HEK293 (cell line): ENCODE results near the gene GLT1D1.

Experiments
- CTCF ChIA-PET: fragments of 350-600 bp; formaldehyde crosslinking; extraction: SDS; loops from one replicate; lab custom pipeline; 2021; ENCODE audit warnings: antibody characterized with exemption; lab: Yijun Ruan, JAX
- POLR2A ChIA-PET: fragments of 300-600 bp; formaldehyde crosslinking; extraction: SDS; loops from one replicate; lab custom pipeline; 2020; ENCODE audit warnings: antibody characterized with exemption, inconsistent platforms; lab: Yijun Ruan, JAX
- H3K27ac ChIP-seq: fragments of 200-500 bp; sonication (Bioruptor generic); 2 replicates; pipeline ENCODE4 v1.5.1; 2014; ENCODE audit warnings: low read depth, low read length, control low read depth, inconsistent platforms; ENCODE audit errors: extremely low read depth
- H3K36me3 ChIP-seq, 2 experiments: fragments of 200-500 bp in 1 of 2; sonication (Bioruptor generic) in 1 of 2; 1 replicate in 1 of 2; 2 replicates in 1 of 2; pipeline ENCODE4 v1.5.1; 2014 to 2017; ENCODE audit warnings: inconsistent platforms in 2 of 2, low read length in 2 of 2; ENCODE audit not compliant: control insufficient read depth in 2 of 2, insufficient read depth in 1 of 2
- H3K4me1 ChIP-seq: fragments of 200-500 bp; sonication (Bioruptor generic); 2 replicates; pipeline ENCODE4 v1.5.1; 2014; ENCODE audit warnings: mild to moderate bottlenecking, low read length, inconsistent platforms; ENCODE audit not compliant: control insufficient read depth, insufficient read depth
- H3K4me3 ChIP-seq: 2 replicates; pipeline ENCODE4 v1.5.1; 2011; ENCODE audit warnings: low read depth, mild to moderate bottlenecking, control low read depth, low read length, moderate library complexity
- H3K9me3 ChIP-seq: fragments of 200-500 bp; sonication (Bioruptor generic); 2 replicates; pipeline ENCODE4 v1.5.1; 2014; ENCODE audit warnings: low read depth, low read length, inconsistent platforms; ENCODE audit not compliant: control insufficient read depth, insufficient read depth
- KLF7 ChIP-seq: fragments of 450-650 bp; formaldehyde crosslinking; IDR thresholded peaks from 2 replicates; pipeline ENCODE4 v1.5.1; 2016; ENCODE audit warnings: missing biosample characterization, missing genetic modification characterization, borderline replicate concordance
- YY1 ChIP-seq: fragments of 450-650 bp; formaldehyde crosslinking; IDR thresholded peaks from 2 replicates; pipeline ENCODE4 v1.5.1; 2018; ENCODE audit warnings: missing biosample characterization, missing genetic modification characterization
- ZBTB10 ChIP-seq: fragments of 450-650 bp; formaldehyde crosslinking; IDR thresholded peaks from 2 replicates; pipeline ENCODE4 v1.5.1; 2016; ENCODE audit warnings: missing biosample characterization, missing genetic modification characterization
- ZBTB7A ChIP-seq: fragments of 450-650 bp; formaldehyde crosslinking; IDR thresholded peaks from 2 replicates; pipeline ENCODE4 v1.5.1; 2016; ENCODE audit warnings: low read depth, missing biosample characterization, missing genetic modification characterization
- ZIC2 ChIP-seq: fragments of 450-650 bp; formaldehyde crosslinking; IDR thresholded peaks from 2 replicates; pipeline ENCODE4 v1.5.1; 2016; ENCODE audit warnings: missing biosample characterization, missing genetic modification characterization
- ZNF140 ChIP-seq: fragments of 450-650 bp; formaldehyde crosslinking; IDR thresholded peaks from 2 replicates; pipeline ENCODE4 v1.5.1; 2016; ENCODE audit warnings: missing biosample characterization, missing genetic modification characterization
- ZNF146 ChIP-seq: fragments of 450-650 bp; formaldehyde crosslinking; IDR thresholded peaks from 2 replicates; pipeline ENCODE4 v1.5.1; 2016; ENCODE audit warnings: missing biosample characterization, missing genetic modification characterization
- ZNF184 ChIP-seq: fragments of 450-650 bp; IDR thresholded peaks from 2 replicates; pipeline ENCODE4 v1.5.1; 2018; ENCODE audit warnings: missing biosample characterization, mild to moderate bottlenecking, missing genetic modification characterization
- ZNF239 ChIP-seq: fragments of 450-650 bp; formaldehyde crosslinking; IDR thresholded peaks from 2 replicates; pipeline ENCODE4 v1.5.1; 2016; ENCODE audit warnings: missing biosample characterization, missing genetic modification characterization
- ZNF311 ChIP-seq: fragments of 450-650 bp; formaldehyde crosslinking; IDR thresholded peaks from 2 replicates; pipeline ENCODE4 v1.5.1; 2017; ENCODE audit warnings: missing biosample characterization, missing genetic modification characterization, borderline replicate concordance
- ZNF324 ChIP-seq: fragments of 450-650 bp; formaldehyde crosslinking; IDR thresholded peaks from 2 replicates; pipeline ENCODE4 v1.5.1; 2016; ENCODE audit warnings: missing biosample characterization, missing genetic modification characterization
- ZNF37A ChIP-seq: fragments of 450-650 bp; IDR thresholded peaks from 2 replicates; pipeline ENCODE4 v1.5.1; 2018; ENCODE audit warnings: missing biosample characterization, missing genetic modification characterization
- ZNF404 ChIP-seq: fragments of 450-650 bp; formaldehyde crosslinking; IDR thresholded peaks from 2 replicates; pipeline ENCODE4 v1.5.1; 2017; ENCODE audit warnings: missing biosample characterization, missing genetic modification characterization
- ZNF514 ChIP-seq: fragments of 450-650 bp; formaldehyde crosslinking; IDR thresholded peaks from 2 replicates; pipeline ENCODE4 v1.5.1; 2016; ENCODE audit warnings: missing biosample characterization, missing genetic modification characterization
- ZNF521 ChIP-seq: fragments of 450-650 bp; formaldehyde crosslinking; IDR thresholded peaks from 2 replicates; pipeline ENCODE4 v1.5.1; 2017; ENCODE audit warnings: missing biosample characterization, mild to moderate bottlenecking, missing genetic modification characterization
- ZNF529 ChIP-seq: fragments of 450-650 bp; formaldehyde crosslinking; IDR thresholded peaks from 2 replicates; pipeline ENCODE4 v1.5.1; 2017; ENCODE audit warnings: missing genetic modification characterization, missing biosample characterization; ENCODE audit not compliant: insufficient replicate concordance
- ZNF558 ChIP-seq: fragments of 450-650 bp; formaldehyde crosslinking; IDR thresholded peaks from 2 replicates; pipeline ENCODE4 v1.5.1; 2016; ENCODE audit warnings: missing biosample characterization, missing genetic modification characterization
- ZNF670 ChIP-seq: fragments of 450-650 bp; formaldehyde crosslinking; IDR thresholded peaks from 2 replicates; pipeline ENCODE4 v1.5.1; 2016; ENCODE audit warnings: missing biosample characterization, missing genetic modification characterization, low read depth
- TF ChIP-seq, protein P1 (sequence below): fragments of 450-650 bp; formaldehyde crosslinking; IDR thresholded peaks from 2 replicates; pipeline ENCODE4 v1.5.1; 2016; ENCODE audit warnings: missing biosample characterization, missing genetic modification characterization, low read depth

Gene GLT1D1

DNA sequence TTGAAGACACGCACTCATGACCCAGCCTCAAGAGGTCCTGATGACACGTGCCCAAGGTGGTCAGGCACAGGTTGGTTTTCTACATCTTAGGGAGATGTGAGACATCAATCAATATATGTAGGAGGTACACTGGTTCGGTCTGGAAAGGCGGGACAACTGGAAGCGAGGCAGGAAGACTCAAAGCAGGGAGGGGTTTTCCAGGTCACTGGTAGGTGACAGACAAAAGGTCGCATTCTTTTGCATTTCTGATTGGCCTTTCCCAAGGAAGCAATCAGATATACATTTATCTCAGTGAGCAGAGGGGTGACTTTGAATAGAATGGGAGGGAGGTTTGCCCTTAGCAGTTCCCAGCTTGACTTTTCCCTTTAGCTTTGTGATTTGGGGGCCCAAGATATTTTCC is 38.6 kb downstream of the GLT1D1 start:
- TF ChIP-seq ZNF140 (tag by site-specific recombination): no peak
- no peak for TF ChIP-seq ZNF514 (tag by site-specific recombination)
- no peak for TF ChIP-seq ZNF521 (tag by site-specific recombination)
- TF ChIP-seq KLF7 (tag by site-specific recombination): no peak
- no peak for TF ChIP-seq ZBTB10
- TF ChIP-seq ZNF184 (tag by site-specific recombination): no peak
- CTCF ChIA-PET: no interaction called here
- Histone ChIP-seq H3K27ac (no peak overlapping the region), H3K9me3 (no peaks in the 10 kb centered on the region), H3K36me3 (no peaks in the 10 kb centered on the region), H3K4me3 (no peak overlapping the region), H3K4me1 (no peaks in the 10 kb centered on the region)
- POLR2A ChIA-PET: no interaction called here

DNA sequence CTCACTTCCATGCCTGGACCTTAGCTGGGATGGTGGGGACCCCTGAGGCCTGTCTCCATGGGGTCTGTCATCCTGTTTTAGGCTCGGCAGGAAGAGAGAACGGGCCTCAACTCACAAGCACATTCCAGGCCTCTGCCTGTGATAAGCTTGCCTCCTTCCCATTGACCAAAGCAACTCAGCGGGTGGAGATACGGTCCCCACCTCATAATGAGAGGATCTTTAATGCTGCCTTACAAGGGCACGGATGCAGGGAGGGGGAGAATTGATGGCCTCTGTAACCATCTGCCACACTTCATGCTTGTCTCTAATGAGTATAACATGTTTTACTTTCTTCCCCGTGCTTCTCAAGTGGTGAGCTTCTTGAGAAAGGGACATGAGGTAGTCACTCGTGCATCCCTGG is 50.0 kb downstream of the GLT1D1 start:
- Histone ChIP-seq H3K36me3 (no peaks in the 10 kb centered on the region), H3K27ac (no peak overlapping the region), H3K4me1 (no peaks in the 10 kb centered on the region), H3K9me3 (no peaks in the 10 kb centered on the region), H3K4me3 (no peak overlapping the region)
- ChIA-PET POLR2A (no interaction called here), CTCF (interaction anchor here (0.6 kb wide), 1 partner anchor 55 kb away, joined by 3 read pairs; no protein-coding TSS in a partner anchor)
- TF ChIP-seq ZNF239 (no peak), ZNF404 (tag by site-specific recombination) (no peak), ZNF311 (tag by site-specific recombination) (no peak), ZIC2 (no peak), ZNF324 (tag by site-specific recombination) (no peak)

GRCh38 chr12:128905003-128905544 is 51.8 kb downstream of the GLT1D1 start:
- H3K36me3 ChIP-seq: no peaks in the 10 kb centered on the region
- no peaks in the 10 kb centered on the region for H3K4me1 ChIP-seq
- H3K4me3 ChIP-seq: no peak overlapping the region
- H3K9me3 ChIP-seq: no peaks in the 10 kb centered on the region
- TF ChIP-seq, protein P1, sequence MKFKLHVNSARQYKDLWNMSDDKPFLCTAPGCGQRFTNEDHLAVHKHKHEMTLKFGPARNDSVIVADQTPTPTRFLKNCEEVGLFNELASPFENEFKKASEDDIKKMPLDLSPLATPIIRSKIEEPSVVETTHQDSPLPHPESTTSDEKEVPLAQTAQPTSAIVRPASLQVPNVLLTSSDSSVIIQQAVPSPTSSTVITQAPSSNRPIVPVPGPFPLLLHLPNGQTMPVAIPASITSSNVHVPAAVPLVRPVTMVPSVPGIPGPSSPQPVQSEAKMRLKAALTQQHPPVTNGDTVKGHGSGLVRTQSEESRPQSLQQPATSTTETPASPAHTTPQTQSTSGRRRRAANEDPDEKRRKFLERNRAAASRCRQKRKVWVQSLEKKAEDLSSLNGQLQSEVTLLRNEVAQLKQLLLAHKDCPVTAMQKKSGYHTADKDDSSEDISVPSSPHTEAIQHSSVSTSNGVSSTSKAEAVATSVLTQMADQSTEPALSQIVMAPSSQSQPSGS (tag by site-specific recombination): 0 out of 2 replicates have a peak, but pooled peaks have one; percentile 4
- no peak for TF ChIP-seq ZBTB7A (tag by site-specific recombination)
- ChIA-PET POLR2A (no interaction called here), CTCF (no interaction called here)
- no peak overlapping the region for H3K27ac ChIP-seq

DNA sequence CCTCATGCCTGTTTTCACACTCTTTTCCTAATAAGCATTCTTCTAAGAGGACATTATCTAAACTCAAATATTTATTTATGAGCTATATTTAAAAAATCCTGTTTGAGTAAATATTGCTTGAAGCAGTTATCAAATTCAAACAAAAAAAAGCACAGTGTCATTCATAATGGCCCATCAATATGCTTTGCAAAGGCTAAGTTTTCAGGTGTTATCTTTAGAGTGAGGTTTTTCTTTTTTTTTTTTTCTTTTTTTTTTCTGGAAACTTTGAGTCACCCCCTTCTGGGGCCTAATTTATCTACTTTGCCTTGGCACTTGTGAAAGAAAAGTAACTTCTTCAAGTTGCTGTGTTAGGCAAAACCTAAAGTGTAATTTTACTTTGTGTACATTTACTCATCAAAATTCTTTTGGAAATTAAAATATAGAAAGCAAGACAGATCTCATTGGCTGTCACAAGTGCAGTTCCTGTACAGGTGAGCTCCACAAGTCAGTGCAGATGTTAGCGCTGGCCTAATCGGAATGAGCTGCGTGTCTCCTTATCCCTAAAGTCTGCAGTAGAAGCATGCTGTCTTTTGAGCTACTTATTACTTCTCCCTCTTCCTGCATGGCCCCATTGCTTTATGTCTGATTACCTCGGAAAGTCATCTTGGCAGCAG is 53.3 kb downstream of the GLT1D1 start:
- no peak overlapping the region for H3K27ac ChIP-seq
- TF ChIP-seq ZNF146: no peak
- no peak for TF ChIP-seq ZNF529 (tag by site-specific recombination)
- no peak for TF ChIP-seq ZNF558 (tag by site-specific recombination)
- TF ChIP-seq YY1: no peak
- TF ChIP-seq ZNF37A (tag by site-specific recombination): no peak
- no peak for TF ChIP-seq ZNF670 (tag by site-specific recombination)
- TF ChIP-seq, all 188 proteins: peak for 0
- no peak overlapping the region for H3K4me3 ChIP-seq
- no peaks in the 10 kb centered on the region for H3K9me3 ChIP-seq
- CTCF ChIA-PET: interaction anchor here (0.5 kb wide), 1 partner anchor 781 kb away, joined by 5 read pairs; no protein-coding TSS in a partner anchor
- no peaks in the 10 kb centered on the region for H3K36me3 ChIP-seq
- POLR2A ChIA-PET: no interaction called here
- no peaks in the 10 kb centered on the region for H3K4me1 ChIP-seq
